GM18517 (cell line): ENCODE data around the gene AFG3L2.

Experiments used
- ATAC-seq: cut with Tn5 transposase; IDR thresholded peaks from one replicate; pipeline ENCODE4 v1.9.1; 2021; ENCODE audit warnings: mild to moderate bottlenecking, moderate library complexity; ENCODE audit not compliant: unreplicated experiment

The AFG3L2 gene

GRCh38 chr18:12362473-12363174 lies 14.4 kb downstream of the AFG3L2 start:
- ATAC-seq = no peak

- ATAC-seq = no peak
These were observed 15.2 kb downstream of the AFG3L2 start for GRCh38 chr18:12361770-12362378.

GRCh38 chr18:12359515-12359927 lies 17.5 kb downstream of the AFG3L2 start:
- no peak for ATAC-seq

- ATAC-seq = no peak
These were observed 24.8 kb downstream of the AFG3L2 start for GRCh38 chr18:12352188-12352587.

GRCh38 chr18:12347895-12348294 lies 29.1 kb downstream of the AFG3L2 start:
- no peak for ATAC-seq

DNA sequence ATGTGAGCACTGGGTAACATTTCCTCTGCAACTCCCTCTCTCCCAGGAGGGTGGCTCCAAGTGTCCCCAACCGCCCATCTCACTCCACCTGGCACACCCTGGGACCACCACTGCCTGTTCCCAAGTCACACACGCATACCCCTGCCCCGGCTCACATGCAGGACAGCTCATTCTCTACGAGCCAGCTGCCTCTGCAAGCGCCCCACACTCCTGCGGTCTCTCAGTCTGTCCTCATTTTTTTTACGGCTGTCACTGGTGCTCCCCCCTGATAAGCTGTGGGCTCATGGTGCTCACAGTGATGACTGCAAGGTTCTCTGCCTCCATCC lies 30.8 kb downstream of the AFG3L2 start:
- no peak for ATAC-seq

GRCh38 chr18:12345491-12346239 lies 31.4 kb downstream of the AFG3L2 start:
- no peak for ATAC-seq

DNA sequence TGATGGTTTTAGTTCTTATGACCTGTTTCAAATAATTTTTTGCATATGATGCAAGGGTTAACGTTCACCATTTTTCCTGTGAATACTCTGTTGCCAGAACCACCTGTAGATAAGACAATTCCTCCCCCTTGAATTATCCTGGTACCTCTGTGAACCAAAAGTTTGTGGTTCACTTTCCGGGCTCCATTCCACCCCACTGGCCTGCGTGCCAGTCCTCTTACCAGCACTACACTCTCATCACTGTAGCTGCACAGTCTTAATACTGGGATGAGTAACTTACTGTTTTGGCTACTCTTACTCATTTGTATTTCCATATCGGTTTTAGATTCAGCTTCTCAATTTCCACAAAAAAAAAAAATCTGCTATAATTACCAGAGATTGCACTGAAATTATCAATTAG lies 34.4 kb downstream of the AFG3L2 start:
- ATAC-seq = no peak

DNA sequence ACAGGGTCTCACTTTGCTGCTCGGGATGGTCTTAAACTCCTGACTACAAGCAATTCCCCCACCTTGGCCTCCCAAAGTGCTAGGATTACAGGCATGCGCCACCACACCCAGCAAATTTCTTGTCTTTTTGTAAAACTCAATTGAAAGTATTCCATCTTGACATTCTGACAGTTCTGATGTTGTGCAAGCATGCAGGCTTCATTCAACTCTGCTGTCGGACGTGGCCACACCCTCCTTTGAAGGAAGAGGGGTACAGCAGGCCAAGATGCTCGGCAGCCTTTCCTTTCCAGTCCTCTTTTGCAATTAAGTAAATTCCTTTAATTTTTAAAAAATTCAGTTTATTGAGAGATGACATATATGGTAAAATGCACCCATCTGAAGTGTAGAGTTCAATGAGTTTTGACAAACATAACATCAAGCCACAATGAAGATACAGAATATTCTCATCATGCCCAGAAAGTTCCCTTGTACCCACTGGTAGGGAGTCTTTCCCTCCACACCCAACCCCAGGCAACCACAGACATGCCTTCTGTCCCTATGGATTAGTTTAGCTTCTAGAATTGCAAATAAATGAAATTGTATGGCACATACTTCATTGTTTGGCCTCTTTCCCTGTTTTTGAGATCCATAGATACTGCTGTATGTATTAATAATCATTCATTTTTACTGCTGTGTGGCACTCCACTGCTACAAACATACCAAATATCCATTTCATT lies 35.9 kb downstream of the AFG3L2 start:
- ATAC-seq = no peak

DNA sequence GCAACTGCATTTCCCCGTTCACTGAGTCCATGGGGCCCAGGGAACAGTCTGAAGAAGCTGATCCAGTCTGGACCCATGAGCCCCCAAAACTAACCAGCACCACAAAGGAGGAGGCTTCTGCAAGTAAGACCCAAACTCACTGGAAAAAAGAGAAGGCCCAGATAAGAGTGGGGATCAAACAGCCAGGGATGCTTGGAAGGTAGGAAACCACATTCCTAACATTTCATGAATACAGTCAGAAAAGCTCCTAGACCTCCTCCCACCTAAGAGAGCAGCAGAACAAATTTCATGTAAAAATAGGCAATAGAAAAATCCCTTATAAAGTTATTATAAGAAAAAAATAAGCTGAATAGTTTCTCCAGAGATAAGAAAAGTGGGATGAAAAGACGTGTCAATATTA lies 38.6 kb downstream of the AFG3L2 start:
- no peak for ATAC-seq

GRCh38 chr18:12336887-12337286 lies 40.1 kb downstream of the AFG3L2 start:
- no peak for ATAC-seq

DNA sequence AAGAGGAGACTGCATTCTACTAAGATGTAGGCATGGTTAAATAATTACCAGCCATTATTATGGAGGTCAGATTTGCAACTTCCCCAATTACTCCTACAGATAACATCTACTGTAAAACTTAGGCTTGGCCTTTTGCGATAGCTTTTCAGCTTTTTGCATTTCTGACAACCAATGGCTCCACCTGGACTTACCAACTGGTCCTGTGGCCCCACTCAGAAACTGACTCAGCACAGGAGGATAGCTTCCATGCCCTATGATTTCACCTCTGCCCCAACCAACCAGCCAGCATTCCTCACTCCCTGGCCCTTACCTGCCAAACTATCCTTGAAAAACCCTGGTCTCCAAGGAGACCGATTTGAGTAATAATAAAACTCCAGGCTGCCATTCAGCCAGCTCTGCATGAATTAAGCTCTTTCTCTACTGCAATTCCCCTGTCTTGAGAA lies 40.8 kb downstream of the AFG3L2 start:
- no peak for ATAC-seq

DNA sequence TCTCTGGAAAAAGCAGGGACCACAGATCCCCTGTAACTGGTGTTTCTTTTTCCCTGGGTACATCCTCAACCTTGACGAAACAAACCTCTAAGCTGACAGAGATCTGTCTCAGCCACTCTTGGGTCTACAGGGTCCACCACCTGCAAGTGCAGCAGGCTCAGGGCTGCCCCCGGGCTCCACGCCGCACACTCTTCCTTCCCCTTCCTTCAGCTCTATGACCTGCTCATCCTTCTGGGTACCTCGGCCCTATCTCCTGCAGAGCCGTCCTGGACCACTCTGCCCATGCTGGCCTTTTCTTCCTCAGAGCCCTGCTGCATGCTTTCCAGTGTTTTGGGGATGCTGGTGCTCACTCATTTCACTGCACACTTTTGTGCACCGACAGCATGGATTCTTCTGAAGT lies 41.5 kb downstream of the AFG3L2 start:
- no peak for ATAC-seq

DNA sequence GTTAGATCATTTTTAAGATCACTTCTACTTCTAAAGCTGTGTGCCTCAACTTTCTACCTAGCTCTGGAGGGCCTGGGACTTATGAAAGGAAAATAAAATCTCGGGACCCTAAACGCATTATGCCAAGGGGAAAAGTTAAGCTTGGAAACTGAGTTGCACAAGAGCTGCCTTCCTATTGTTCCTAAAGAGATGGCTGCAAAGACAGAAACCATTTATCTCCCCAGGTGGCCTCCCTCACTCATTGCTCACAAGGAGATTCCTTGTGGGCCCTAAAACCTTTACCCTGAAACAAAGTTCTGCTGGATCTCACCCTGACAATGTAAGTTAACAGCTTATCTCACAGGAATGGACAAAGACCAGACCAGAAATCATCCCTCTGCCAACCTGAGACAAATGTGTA lies 42.2 kb downstream of the AFG3L2 start:
- no peak for ATAC-seq

GRCh38 chr18:12334366-12334808 lies 42.6 kb downstream of the AFG3L2 start:
- ATAC-seq = no peak

- ATAC-seq = no peak
These were observed 43.3 kb downstream of the AFG3L2 start for GRCh38 chr18:12333506-12334290.

DNA sequence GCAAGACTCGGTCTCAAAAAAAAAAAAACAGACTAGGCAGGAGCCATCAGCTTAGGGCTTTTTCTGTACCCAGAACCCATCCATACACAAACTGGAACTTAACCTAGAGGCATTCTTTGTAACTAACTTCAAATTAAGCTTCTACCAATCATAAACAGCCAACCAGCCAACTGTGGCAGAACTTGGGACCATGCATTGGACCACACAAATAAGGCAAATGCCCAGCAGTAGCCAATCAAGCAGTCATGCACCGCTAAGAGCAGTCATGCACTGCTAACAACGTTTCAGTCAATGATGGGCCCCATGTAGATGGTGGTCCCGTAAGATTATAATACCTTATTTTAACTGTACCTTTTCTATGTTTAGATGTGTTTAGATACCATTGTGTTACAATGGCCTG lies 46.3 kb downstream of the AFG3L2 start:
- ATAC-seq = no peak

DNA sequence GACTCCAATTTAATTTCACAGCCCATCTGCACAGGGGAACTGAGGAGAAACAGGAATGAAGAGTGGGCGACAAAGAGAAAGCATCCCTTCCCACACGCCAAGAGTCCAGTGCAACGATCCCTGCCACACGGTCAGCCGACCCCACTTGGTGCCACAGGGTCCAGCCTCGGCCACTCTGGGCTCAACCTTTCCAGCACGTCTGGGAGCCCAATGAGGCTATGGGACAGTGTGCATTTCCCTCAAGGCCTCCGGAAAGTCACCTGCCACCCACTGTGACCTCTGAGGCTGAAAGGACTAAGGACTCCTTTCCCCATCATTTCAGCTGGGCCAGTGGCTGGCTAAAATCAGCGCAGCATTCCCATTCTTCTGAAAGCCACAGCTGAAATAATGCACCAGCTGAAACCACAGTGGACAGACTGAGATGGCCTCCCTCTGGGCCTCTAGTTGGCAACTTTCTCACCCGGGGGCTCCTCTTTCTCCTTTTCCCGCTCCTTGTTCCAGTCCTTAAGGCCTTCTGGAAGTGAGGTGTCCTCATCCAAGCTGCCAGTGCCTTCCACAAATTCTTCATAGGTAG lies 47.8 kb downstream of the AFG3L2 start:
- ATAC-seq = no peak

GRCh38 chr18:12328179-12328823 lies 48.7 kb downstream of the AFG3L2 start:
- no peak for ATAC-seq
